HEK293 (cell line): ENCODE data around the gene EN1.

Experiments used
- CTCF ChIA-PET: fragments of 350-600 bp; formaldehyde crosslinking; extraction: SDS; loops from one replicate; lab custom pipeline; 2021; ENCODE audit warnings: antibody characterized with exemption; lab: Yijun Ruan, JAX
- POLR2A ChIA-PET: fragments of 300-600 bp; formaldehyde crosslinking; extraction: SDS; loops from one replicate; lab custom pipeline; 2020; ENCODE audit warnings: antibody characterized with exemption, inconsistent platforms; lab: Yijun Ruan, JAX
- H3K27ac ChIP-seq: fragments of 200-500 bp; sonication (Bioruptor generic); 2 replicates; pipeline ENCODE4 v1.5.1; 2014; ENCODE audit warnings: low read depth, low read length, control low read depth, inconsistent platforms; ENCODE audit errors: extremely low read depth
- H3K36me3 ChIP-seq, 2 experiments: fragments of 200-500 bp in 1 of 2; sonication (Bioruptor generic) in 1 of 2; 1 replicate in 1 of 2; 2 replicates in 1 of 2; pipeline ENCODE4 v1.5.1; 2014 to 2017; ENCODE audit warnings: inconsistent platforms in 2 of 2, low read length in 2 of 2; ENCODE audit not compliant: control insufficient read depth in 2 of 2, insufficient read depth in 1 of 2
- H3K4me1 ChIP-seq: fragments of 200-500 bp; sonication (Bioruptor generic); 2 replicates; pipeline ENCODE4 v1.5.1; 2014; ENCODE audit warnings: mild to moderate bottlenecking, low read length, inconsistent platforms; ENCODE audit not compliant: control insufficient read depth, insufficient read depth
- H3K4me3 ChIP-seq: 2 replicates; pipeline ENCODE4 v1.5.1; 2011; ENCODE audit warnings: low read depth, mild to moderate bottlenecking, control low read depth, low read length, moderate library complexity
- H3K9me3 ChIP-seq: fragments of 200-500 bp; sonication (Bioruptor generic); 2 replicates; pipeline ENCODE4 v1.5.1; 2014; ENCODE audit warnings: low read depth, low read length, inconsistent platforms; ENCODE audit not compliant: control insufficient read depth, insufficient read depth
- YY1 ChIP-seq: fragments of 450-650 bp; formaldehyde crosslinking; IDR thresholded peaks from 2 replicates; pipeline ENCODE4 v1.5.1; 2018; ENCODE audit warnings: missing biosample characterization, missing genetic modification characterization
- ZBTB6 ChIP-seq: fragments of 450-650 bp; formaldehyde crosslinking; IDR thresholded peaks from 2 replicates; pipeline ENCODE4 v1.5.1; 2017; ENCODE audit warnings: missing biosample characterization, missing genetic modification characterization
- ZIC2 ChIP-seq: fragments of 450-650 bp; formaldehyde crosslinking; IDR thresholded peaks from 2 replicates; pipeline ENCODE4 v1.5.1; 2016; ENCODE audit warnings: missing biosample characterization, missing genetic modification characterization
- ZNF112 ChIP-seq: fragments of 450-650 bp; formaldehyde crosslinking; IDR thresholded peaks from 2 replicates; pipeline ENCODE4 v1.5.0; 2017; ENCODE audit warnings: missing biosample characterization, missing genetic modification characterization
- ZNF132 ChIP-seq: fragments of 450-650 bp; formaldehyde crosslinking; IDR thresholded peaks from 2 replicates; pipeline ENCODE4 v1.5.1; 2017; ENCODE audit warnings: missing biosample characterization, missing genetic modification characterization, borderline replicate concordance
- ZNF16 ChIP-seq: fragments of 450-650 bp; formaldehyde crosslinking; IDR thresholded peaks from 2 replicates; pipeline ENCODE4 v1.5.1; 2016; ENCODE audit warnings: low read depth, missing biosample characterization, missing genetic modification characterization
- ZNF175 ChIP-seq: fragments of 450-650 bp; formaldehyde crosslinking; IDR thresholded peaks from 2 replicates; pipeline ENCODE4 v1.5.1; 2016; ENCODE audit warnings: missing biosample characterization, missing genetic modification characterization
- ZNF223 ChIP-seq: fragments of 450-650 bp; formaldehyde crosslinking; IDR thresholded peaks from 2 replicates; pipeline ENCODE4 v1.5.1; 2016; ENCODE audit warnings: missing biosample characterization, missing genetic modification characterization
- ZNF391 ChIP-seq: fragments of 450-650 bp; formaldehyde crosslinking; IDR thresholded peaks from 2 replicates; pipeline ENCODE4 v1.5.1; 2016; ENCODE audit warnings: low read depth, missing biosample characterization, missing genetic modification characterization, borderline replicate concordance
- ZNF624 ChIP-seq: fragments of 450-650 bp; formaldehyde crosslinking; IDR thresholded peaks from 2 replicates; pipeline ENCODE4 v1.5.1; 2017; ENCODE audit warnings: missing biosample characterization, missing genetic modification characterization
- ZNF658 ChIP-seq: fragments of 450-650 bp; formaldehyde crosslinking; IDR thresholded peaks from 2 replicates; pipeline ENCODE4; 2016; ENCODE audit warnings: missing biosample characterization, missing genetic modification characterization
- ZNF707 ChIP-seq: fragments of 450-650 bp; formaldehyde crosslinking; IDR thresholded peaks from 2 replicates; pipeline ENCODE4 v1.5.1; 2016; ENCODE audit warnings: missing biosample characterization, missing genetic modification characterization
- ZNF777 ChIP-seq: fragments of 450-650 bp; formaldehyde crosslinking; IDR thresholded peaks from 2 replicates; pipeline ENCODE4 v1.5.1; 2017; ENCODE audit warnings: missing biosample characterization, missing genetic modification characterization, borderline replicate concordance
- ZSCAN16 ChIP-seq: fragments of 450-650 bp; formaldehyde crosslinking; IDR thresholded peaks from 2 replicates; pipeline ENCODE4 v1.5.1; 2016; ENCODE audit warnings: missing biosample characterization, missing genetic modification characterization
- TF ChIP-seq, protein P1 (sequence below): fragments of 450-650 bp; formaldehyde crosslinking; IDR thresholded peaks from 2 replicates; pipeline ENCODE4 v1.5.1; 2016; ENCODE audit warnings: missing biosample characterization, missing genetic modification characterization, low read depth
- TF ChIP-seq, protein P2 (sequence below): fragments of 450-650 bp; formaldehyde crosslinking; IDR thresholded peaks from 2 replicates; pipeline ENCODE4 v1.5.1; 2017; ENCODE audit warnings: missing biosample characterization, missing genetic modification characterization
- TF ChIP-seq, protein P3 (sequence below): fragments of 450-650 bp; formaldehyde crosslinking; IDR thresholded peaks from 2 replicates; pipeline ENCODE4 v1.5.1; 2016; ENCODE audit warnings: missing biosample characterization, missing genetic modification characterization, low read depth
- TF ChIP-seq, protein P4 (sequence below): fragments of 450-650 bp; formaldehyde crosslinking; IDR thresholded peaks from 2 replicates; pipeline ENCODE4 v1.5.1; 2017; ENCODE audit warnings: missing biosample characterization, missing genetic modification characterization
- TF ChIP-seq, protein P5 (sequence below): fragments of 450-650 bp; formaldehyde crosslinking; IDR thresholded peaks from 2 replicates; pipeline ENCODE4 v1.5.1; 2016; ENCODE audit warnings: missing biosample characterization, missing genetic modification characterization, borderline replicate concordance

EN1 gene

DNA sequence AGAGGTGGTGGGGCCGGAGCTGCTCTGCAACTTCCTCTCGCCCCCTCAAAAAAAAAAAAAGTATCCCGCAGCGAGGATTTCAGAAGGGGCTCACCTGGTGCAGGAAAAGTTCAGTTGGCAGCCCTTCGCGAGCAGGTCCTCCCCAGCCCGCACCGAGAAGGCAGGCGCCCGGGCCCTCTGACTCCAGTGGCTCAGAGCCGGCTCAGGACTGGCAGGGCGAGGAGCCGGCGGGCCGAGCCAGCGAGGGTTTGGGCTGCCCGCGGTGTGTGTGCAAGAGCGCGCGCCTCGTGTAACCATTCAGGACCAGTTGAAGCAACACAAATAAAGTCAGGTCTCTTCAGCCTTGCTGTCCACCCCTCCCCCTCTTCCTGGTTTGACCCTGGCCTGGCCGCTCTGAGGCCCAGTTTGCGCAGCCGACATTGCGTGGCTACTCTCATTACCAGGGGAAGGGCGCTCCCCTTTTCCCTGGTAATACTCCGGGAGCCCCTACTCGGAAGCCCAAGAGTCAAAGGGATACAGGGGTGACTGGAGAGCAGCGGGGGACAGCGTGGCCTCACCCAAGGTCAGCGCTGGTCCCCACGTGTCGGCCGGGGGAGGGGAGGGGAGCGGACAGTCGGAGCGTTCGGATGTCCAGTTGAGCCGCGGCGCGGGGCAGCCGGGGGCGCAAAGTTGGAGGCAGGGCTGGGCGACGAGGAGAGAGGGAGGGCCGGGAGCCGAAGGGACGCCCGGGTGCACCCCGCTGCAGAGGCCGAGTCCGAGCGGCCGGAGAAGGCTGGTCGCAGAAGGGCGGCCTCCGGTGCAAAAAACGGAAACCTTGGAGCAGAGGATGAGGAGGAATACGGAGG, 12.3 kb downstream of the EN1 start (continued):
- TF ChIP-seq ZNF132 (tag by site-specific recombination) (no peak), ZNF112 (tag by site-specific recombination) (no peak), ZSCAN16 (tag by site-specific recombination) (no peak)

DNA sequence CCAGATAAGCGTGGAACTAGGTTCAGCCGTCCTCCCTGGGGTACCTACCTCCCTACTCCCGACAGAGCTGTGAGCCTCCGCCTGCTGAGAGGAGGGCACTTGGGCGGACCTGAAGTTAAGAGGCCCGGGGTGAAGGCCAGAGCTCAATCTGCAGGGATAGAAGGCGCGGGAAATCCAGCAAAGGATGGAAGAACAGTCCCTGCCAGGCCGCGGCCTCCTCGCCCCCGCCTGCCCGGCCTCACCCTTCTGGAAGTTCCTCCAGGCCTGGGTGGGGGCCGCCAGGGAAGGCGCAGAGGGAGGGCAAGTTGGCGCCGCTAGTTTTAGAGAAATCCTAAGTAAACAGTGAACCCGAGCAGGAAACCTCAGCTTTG, 13.0 kb downstream of the EN1 start:
- H3K36me3 ChIP-seq: peaks cover 0 to 4% of the 10 kb centered on the region in 2 experiments; a peak in 1 of 3 replicates
- no peak for TF ChIP-seq ZNF777 (tag by site-specific recombination)
- TF ChIP-seq YY1 (tag by site-specific recombination): no peak
- no peak for TF ChIP-seq ZNF707 (tag by site-specific recombination)
- TF ChIP-seq ZNF175 (tag by site-specific recombination): no peak
- TF ChIP-seq ZBTB6: no peak
- TF ChIP-seq, protein P1, sequence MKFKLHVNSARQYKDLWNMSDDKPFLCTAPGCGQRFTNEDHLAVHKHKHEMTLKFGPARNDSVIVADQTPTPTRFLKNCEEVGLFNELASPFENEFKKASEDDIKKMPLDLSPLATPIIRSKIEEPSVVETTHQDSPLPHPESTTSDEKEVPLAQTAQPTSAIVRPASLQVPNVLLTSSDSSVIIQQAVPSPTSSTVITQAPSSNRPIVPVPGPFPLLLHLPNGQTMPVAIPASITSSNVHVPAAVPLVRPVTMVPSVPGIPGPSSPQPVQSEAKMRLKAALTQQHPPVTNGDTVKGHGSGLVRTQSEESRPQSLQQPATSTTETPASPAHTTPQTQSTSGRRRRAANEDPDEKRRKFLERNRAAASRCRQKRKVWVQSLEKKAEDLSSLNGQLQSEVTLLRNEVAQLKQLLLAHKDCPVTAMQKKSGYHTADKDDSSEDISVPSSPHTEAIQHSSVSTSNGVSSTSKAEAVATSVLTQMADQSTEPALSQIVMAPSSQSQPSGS (tag by site-specific recombination): no peak
- TF ChIP-seq ZIC2 (tag by site-specific recombination): no peak
- no peak for TF ChIP-seq ZNF223
- TF ChIP-seq ZNF624 (tag by site-specific recombination): no peak
- TF ChIP-seq, protein P2, sequence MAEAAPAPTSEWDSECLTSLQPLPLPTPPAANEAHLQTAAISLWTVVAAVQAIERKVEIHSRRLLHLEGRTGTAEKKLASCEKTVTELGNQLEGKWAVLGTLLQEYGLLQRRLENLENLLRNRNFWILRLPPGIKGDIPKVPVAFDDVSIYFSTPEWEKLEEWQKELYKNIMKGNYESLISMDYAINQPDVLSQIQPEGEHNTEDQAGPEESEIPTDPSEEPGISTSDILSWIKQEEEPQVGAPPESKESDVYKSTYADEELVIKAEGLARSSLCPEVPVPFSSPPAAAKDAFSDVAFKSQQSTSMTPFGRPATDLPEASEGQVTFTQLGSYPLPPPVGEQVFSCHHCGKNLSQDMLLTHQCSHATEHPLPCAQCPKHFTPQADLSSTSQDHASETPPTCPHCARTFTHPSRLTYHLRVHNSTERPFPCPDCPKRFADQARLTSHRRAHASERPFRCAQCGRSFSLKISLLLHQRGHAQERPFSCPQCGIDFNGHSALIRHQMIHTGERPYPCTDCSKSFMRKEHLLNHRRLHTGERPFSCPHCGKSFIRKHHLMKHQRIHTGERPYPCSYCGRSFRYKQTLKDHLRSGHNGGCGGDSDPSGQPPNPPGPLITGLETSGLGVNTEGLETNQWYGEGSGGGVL (tag by site-specific recombination): no peak
- TF ChIP-seq, protein P3, sequence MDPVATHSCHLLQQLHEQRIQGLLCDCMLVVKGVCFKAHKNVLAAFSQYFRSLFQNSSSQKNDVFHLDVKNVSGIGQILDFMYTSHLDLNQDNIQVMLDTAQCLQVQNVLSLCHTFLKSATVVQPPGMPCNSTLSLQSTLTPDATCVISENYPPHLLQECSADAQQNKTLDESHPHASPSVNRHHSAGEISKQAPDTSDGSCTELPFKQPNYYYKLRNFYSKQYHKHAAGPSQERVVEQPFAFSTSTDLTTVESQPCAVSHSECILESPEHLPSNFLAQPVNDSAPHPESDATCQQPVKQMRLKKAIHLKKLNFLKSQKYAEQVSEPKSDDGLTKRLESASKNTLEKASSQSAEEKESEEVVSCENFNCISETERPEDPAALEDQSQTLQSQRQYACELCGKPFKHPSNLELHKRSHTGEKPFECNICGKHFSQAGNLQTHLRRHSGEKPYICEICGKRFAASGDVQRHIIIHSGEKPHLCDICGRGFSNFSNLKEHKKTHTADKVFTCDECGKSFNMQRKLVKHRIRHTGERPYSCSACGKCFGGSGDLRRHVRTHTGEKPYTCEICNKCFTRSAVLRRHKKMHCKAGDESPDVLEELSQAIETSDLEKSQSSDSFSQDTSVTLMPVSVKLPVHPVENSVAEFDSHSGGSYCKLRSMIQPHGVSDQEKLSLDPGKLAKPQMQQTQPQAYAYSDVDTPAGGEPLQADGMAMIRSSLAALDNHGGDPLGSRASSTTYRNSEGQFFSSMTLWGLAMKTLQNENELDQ (tag by site-specific recombination): no peak
- TF ChIP-seq, protein P4, sequence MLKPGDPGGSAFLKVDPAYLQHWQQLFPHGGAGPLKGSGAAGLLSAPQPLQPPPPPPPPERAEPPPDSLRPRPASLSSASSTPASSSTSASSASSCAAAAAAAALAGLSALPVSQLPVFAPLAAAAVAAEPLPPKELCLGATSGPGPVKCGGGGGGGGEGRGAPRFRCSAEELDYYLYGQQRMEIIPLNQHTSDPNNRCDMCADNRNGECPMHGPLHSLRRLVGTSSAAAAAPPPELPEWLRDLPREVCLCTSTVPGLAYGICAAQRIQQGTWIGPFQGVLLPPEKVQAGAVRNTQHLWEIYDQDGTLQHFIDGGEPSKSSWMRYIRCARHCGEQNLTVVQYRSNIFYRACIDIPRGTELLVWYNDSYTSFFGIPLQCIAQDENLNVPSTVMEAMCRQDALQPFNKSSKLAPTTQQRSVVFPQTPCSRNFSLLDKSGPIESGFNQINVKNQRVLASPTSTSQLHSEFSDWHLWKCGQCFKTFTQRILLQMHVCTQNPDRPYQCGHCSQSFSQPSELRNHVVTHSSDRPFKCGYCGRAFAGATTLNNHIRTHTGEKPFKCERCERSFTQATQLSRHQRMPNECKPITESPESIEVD (tag by site-specific recombination): no peak
- TF ChIP-seq ZNF391 (tag by site-specific recombination): no peak
- no peak for TF ChIP-seq ZNF16 (tag by site-specific recombination)
- TF ChIP-seq ZNF112 (tag by site-specific recombination): no peak
- TF ChIP-seq, protein P5, sequence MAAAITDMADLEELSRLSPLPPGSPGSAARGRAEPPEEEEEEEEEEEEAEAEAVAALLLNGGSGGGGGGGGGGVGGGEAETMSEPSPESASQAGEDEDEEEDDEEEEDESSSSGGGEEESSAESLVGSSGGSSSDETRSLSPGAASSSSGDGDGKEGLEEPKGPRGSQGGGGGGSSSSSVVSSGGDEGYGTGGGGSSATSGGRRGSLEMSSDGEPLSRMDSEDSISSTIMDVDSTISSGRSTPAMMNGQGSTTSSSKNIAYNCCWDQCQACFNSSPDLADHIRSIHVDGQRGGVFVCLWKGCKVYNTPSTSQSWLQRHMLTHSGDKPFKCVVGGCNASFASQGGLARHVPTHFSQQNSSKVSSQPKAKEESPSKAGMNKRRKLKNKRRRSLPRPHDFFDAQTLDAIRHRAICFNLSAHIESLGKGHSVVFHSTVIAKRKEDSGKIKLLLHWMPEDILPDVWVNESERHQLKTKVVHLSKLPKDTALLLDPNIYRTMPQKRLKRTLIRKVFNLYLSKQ (tag by site-specific recombination): no peak
- TF ChIP-seq ZNF658 (tag by site-specific recombination): no peak
- TF ChIP-seq, all 188 proteins: peak for 0
- Histone ChIP-seq H3K4me3 (no peak overlapping the region), H3K9me3 (no peaks in the 10 kb centered on the region), H3K4me1 (no peaks in the 10 kb centered on the region), H3K27ac (no peak overlapping the region)
- POLR2A ChIA-PET: no interaction called here
- CTCF ChIA-PET: interaction anchor here (0.7 kb wide), 1 partner anchor 989 kb away, joined by 3 read pairs; no protein-coding TSS in a partner anchor
